ENCODE data around the gene DMC1.

Gene DMC1

GRCh38 chr22:38504731-38505540, 65.0 kb downstream of the DMC1 start:
- Histone ChIP-seq H2BK120ac (ENCODE audit: insufficient read depth, low read length, poor library complexity) (peak overlapping the region; percentile 82), H3K9me3 (ENCODE audit: insufficient read depth, low read depth, low read length) (no peaks in the 10 kb centered on the region), H3K27me3 (ENCODE audit: insufficient read depth, low read length) (no peaks in the 10 kb centered on the region), H3K23ac (ENCODE audit: low read length) (no peak overlapping the region), H3K4ac (ENCODE audit: low read depth, low read length) (peak overlapping the region; percentile 87), H2BK12ac (ENCODE audit: low read length) (no peak overlapping the region), H3K4me1 (ENCODE audit: control insufficient read depth in 1 of 2, insufficient read depth in 2 of 2, low read length in 2 of 2) (peaks cover 0 to 7% of the 10 kb centered on the region in 2 experiments), H4K12ac (ENCODE audit: low read depth, low read length) (peak overlapping the region; percentile 96), H3K9ac (ENCODE audit: low read length) (peak overlapping the region; percentile 100), H4K91ac (ENCODE audit: low read depth, low read length) (peak overlapping the region; percentile 99), H3K79me2 (ENCODE audit: control insufficient read depth, insufficient read depth, low read length, poor library complexity) (peaks cover 26% of the 10 kb centered on the region), H3K79me1 (ENCODE audit: low read length) (peaks cover 14% of the 10 kb centered on the region), H3K18ac (ENCODE audit: low read length) (peak overlapping the region; percentile 98), H2BK5ac (ENCODE audit: low read depth, low read length, poor library complexity) (peak overlapping the region; percentile 97), H3K14ac (ENCODE audit: low read length) (peak overlapping the region; percentile 99), H3K4me2 (ENCODE audit: low read length) (peak overlapping the region; percentile 53), H2AFZ (ENCODE audit: insufficient read depth, low read length, poor library complexity) (no peak overlapping the region), H3K27ac (ENCODE audit: low read depth, low read length) (peak overlapping the region; percentile 100), H3K4me3 (ENCODE audit: low read depth, low read length) (peak overlapping the region; percentile 100), H2AK5ac (ENCODE audit: low read length) (peak overlapping the region; percentile 90), H4K8ac (ENCODE audit: low read depth, low read length) (peak overlapping the region; percentile 99), H3K36me3 (ENCODE audit: control insufficient read depth in 1 of 2, insufficient read depth in 2 of 2, low read length in 2 of 2) (peaks cover 7 to 13% of the 10 kb centered on the region in 2 experiments)
- peak in 1 of 2 donors; percentile 33 for DNase-seq
- WGBS (ENCODE audit: extremely low coverage, insufficient coverage, insufficient read length): no CpG with 5 or more reads among the region's 35 CpGs

GRCh38 chr22:38503021-38503420, 67.0 kb downstream of the DMC1 start:
- peaks cover 14% of the 10 kb centered on the region for H3K79me1 ChIP-seq (ENCODE audit: low read length)
- no peaks in the 10 kb centered on the region for H3K9me3 ChIP-seq (ENCODE audit: insufficient read depth, low read depth, low read length)
- no peak overlapping the region for H2AK5ac ChIP-seq (ENCODE audit: low read length)
- no peak overlapping the region for H3K27ac ChIP-seq (ENCODE audit: low read depth, low read length)
- no peak overlapping the region for H3K23ac ChIP-seq (ENCODE audit: low read length)
- no peak for DNase-seq
- peaks cover 26% of the 10 kb centered on the region for H3K79me2 ChIP-seq (ENCODE audit: control insufficient read depth, insufficient read depth, low read length, poor library complexity)
- peaks cover 17 to 29% of the 10 kb centered on the region in 2 experiments for H3K36me3 ChIP-seq (ENCODE audit: control insufficient read depth in 1 of 2, insufficient read depth in 2 of 2, low read length in 2 of 2)
- no CpG with 5 or more reads among the region's 4 CpGs for WGBS (ENCODE audit: extremely low coverage, insufficient coverage, insufficient read length)
- H4K91ac ChIP-seq (ENCODE audit: low read depth, low read length): no peak overlapping the region
- no peak overlapping the region for H3K18ac ChIP-seq (ENCODE audit: low read length)
- peak overlapping the region; percentile 86 for H3K4ac ChIP-seq (ENCODE audit: low read depth, low read length)
- H3K14ac ChIP-seq (ENCODE audit: low read length): no peak overlapping the region
- peaks cover 0 to 7% of the 10 kb centered on the region in 2 experiments for H3K4me1 ChIP-seq (ENCODE audit: control insufficient read depth in 1 of 2, insufficient read depth in 2 of 2, low read length in 2 of 2)
- no peak overlapping the region for H2BK12ac ChIP-seq (ENCODE audit: low read length)
- no peak overlapping the region for H4K12ac ChIP-seq (ENCODE audit: low read depth, low read length)
- H2AFZ ChIP-seq (ENCODE audit: insufficient read depth, low read length, poor library complexity): no peak overlapping the region
- no peak overlapping the region for H3K9ac ChIP-seq (ENCODE audit: low read length)
- H3K4me2 ChIP-seq (ENCODE audit: low read length): peak overlapping the region; percentile 52
- no peak overlapping the region for H3K4me3 ChIP-seq (ENCODE audit: low read depth, low read length)
- no peaks in the 10 kb centered on the region for H3K27me3 ChIP-seq (ENCODE audit: insufficient read depth, low read length)
- H4K8ac ChIP-seq (ENCODE audit: low read depth, low read length): no peak overlapping the region
- no peak overlapping the region for H2BK120ac ChIP-seq (ENCODE audit: insufficient read depth, low read length, poor library complexity)
- H2BK5ac ChIP-seq (ENCODE audit: low read depth, low read length, poor library complexity): no peak overlapping the region

DNA sequence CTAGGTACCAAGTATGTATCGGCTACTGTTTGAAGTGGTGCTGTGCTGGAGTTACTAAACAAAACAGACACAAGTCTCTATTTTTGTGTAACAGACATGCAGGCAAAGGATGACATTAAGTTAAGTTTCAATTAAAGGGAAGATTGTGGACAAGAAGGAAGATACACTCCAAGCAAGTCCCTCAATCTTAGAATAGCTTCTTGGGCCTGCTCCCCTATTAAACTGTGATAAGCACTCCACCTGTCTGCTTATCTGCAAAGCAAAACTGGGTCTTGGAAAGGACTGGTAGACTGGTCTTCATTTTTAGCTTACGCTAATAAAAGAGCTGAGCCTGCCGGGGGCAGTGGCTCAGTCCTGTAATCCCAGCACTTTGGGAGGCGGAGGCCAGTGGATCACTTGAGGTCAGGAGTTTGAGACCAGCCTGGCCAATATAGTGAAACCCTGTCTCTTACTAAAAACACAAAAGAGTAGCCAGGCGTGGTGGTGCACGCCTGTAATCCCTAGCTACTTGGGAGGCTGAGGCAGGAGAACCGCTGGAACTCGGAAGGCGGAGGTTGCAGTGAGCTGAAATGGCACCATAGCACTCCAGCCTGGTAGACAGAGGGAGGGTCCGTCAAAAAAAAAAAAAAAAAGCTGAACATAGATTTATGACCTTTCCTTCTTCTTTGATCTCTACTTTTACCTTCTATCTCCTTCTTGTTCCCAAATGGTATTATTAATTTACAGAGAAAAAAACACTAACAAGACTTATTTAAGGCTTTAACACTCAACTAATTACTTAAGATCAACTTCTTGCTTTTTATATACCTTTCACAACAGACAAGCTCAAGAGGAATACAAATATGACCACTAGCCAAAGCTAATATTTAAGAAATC, 67.9 kb downstream of the DMC1 start:
- H3K4me1 ChIP-seq (ENCODE audit: control insufficient read depth in 1 of 2, insufficient read depth in 2 of 2, low read length in 2 of 2): peaks cover 0 to 6% of the 10 kb centered on the region in 2 experiments
- no peak overlapping the region for H2BK5ac ChIP-seq (ENCODE audit: low read depth, low read length, poor library complexity)
- H4K12ac ChIP-seq (ENCODE audit: low read depth, low read length): no peak overlapping the region
- no peak overlapping the region for H2AK5ac ChIP-seq (ENCODE audit: low read length)
- H4K8ac ChIP-seq (ENCODE audit: low read depth, low read length): no peak overlapping the region
- peaks cover 14% of the 10 kb centered on the region for H3K79me1 ChIP-seq (ENCODE audit: low read length)
- peaks cover 26% of the 10 kb centered on the region for H3K79me2 ChIP-seq (ENCODE audit: control insufficient read depth, insufficient read depth, low read length, poor library complexity)
- WGBS (ENCODE audit: extremely low coverage, insufficient coverage, insufficient read length): no CpG with 5 or more reads among the region's 10 CpGs
- no peak overlapping the region for H2AFZ ChIP-seq (ENCODE audit: insufficient read depth, low read length, poor library complexity)
- no peak overlapping the region for H4K91ac ChIP-seq (ENCODE audit: low read depth, low read length)
- H3K23ac ChIP-seq (ENCODE audit: low read length): no peak overlapping the region
- no peak overlapping the region for H2BK120ac ChIP-seq (ENCODE audit: insufficient read depth, low read length, poor library complexity)
- no peak overlapping the region for H3K14ac ChIP-seq (ENCODE audit: low read length)
- H3K4me2 ChIP-seq (ENCODE audit: low read length): no peak overlapping the region
- H3K4ac ChIP-seq (ENCODE audit: low read depth, low read length): peak overlapping the region; percentile 84
- no peak overlapping the region for H3K4me3 ChIP-seq (ENCODE audit: low read depth, low read length)
- H3K27ac ChIP-seq (ENCODE audit: low read depth, low read length): no peak overlapping the region
- H3K18ac ChIP-seq (ENCODE audit: low read length): no peak overlapping the region
- DNase-seq: no peak
- H3K9ac ChIP-seq (ENCODE audit: low read length): no peak overlapping the region
- H2BK12ac ChIP-seq (ENCODE audit: low read length): no peak overlapping the region
- peaks cover 24 to 39% of the 10 kb centered on the region in 2 experiments for H3K36me3 ChIP-seq (ENCODE audit: control insufficient read depth in 1 of 2, insufficient read depth in 2 of 2, low read length in 2 of 2)
- no peaks in the 10 kb centered on the region for H3K9me3 ChIP-seq (ENCODE audit: insufficient read depth, low read depth, low read length)
- H3K27me3 ChIP-seq (ENCODE audit: insufficient read depth, low read length): no peaks in the 10 kb centered on the region

- Histone ChIP-seq H3K9ac (ENCODE audit: low read length) (no peak overlapping the region), H3K36me3 (ENCODE audit: control insufficient read depth in 1 of 2, insufficient read depth in 2 of 2, low read length in 2 of 2) (peaks cover 43 to 69% of the 10 kb centered on the region in 2 experiments), H3K14ac (ENCODE audit: low read length) (no peak overlapping the region), H2AFZ (ENCODE audit: insufficient read depth, low read length, poor library complexity) (no peak overlapping the region), H3K27me3 (ENCODE audit: insufficient read depth, low read length) (no peaks in the 10 kb centered on the region), H4K91ac (ENCODE audit: low read depth, low read length) (no peak overlapping the region), H3K4me3 (ENCODE audit: low read depth, low read length) (no peak overlapping the region), H3K79me2 (ENCODE audit: control insufficient read depth, insufficient read depth, low read length, poor library complexity) (peaks cover 4% of the 10 kb centered on the region), H3K4ac (ENCODE audit: low read depth, low read length) (no peak overlapping the region), H3K27ac (ENCODE audit: low read depth, low read length) (no peak overlapping the region), H3K79me1 (ENCODE audit: low read length) (no peaks in the 10 kb centered on the region), H2BK5ac (ENCODE audit: low read depth, low read length, poor library complexity) (no peak overlapping the region), H4K8ac (ENCODE audit: low read depth, low read length) (no peak overlapping the region), H2AK5ac (ENCODE audit: low read length) (no peak overlapping the region), H3K4me2 (ENCODE audit: low read length) (no peak overlapping the region), H3K4me1 (ENCODE audit: control insufficient read depth in 1 of 2, insufficient read depth in 2 of 2, low read length in 2 of 2) (no peaks in the 10 kb centered on the region), H2BK12ac (ENCODE audit: low read length) (no peak overlapping the region), H3K9me3 (ENCODE audit: insufficient read depth, low read depth, low read length) (no peaks in the 10 kb centered on the region), H3K23ac (ENCODE audit: low read length) (no peak overlapping the region), H2BK120ac (ENCODE audit: insufficient read depth, low read length, poor library complexity) (no peak overlapping the region), H3K18ac (ENCODE audit: low read length) (no peak overlapping the region), H4K12ac (ENCODE audit: low read depth, low read length) (no peak overlapping the region)
- no CpG with 5 or more reads among the region's 3 CpGs for WGBS (ENCODE audit: extremely low coverage, insufficient coverage, insufficient read length)
- no peak for DNase-seq
Measured at GRCh38 chr22:38497869-38498268, 72.1 kb downstream of the DMC1 start.

All from trophoblast cell (in vitro differentiated cells and primary cell).